Tibial nerve (tissue), 3 donors: Measurements from ENCODE around the gene SNRPE.

ENCODE experiments used
- POLR2A ChIP-seq, 2 donors: fragments of 450-650 bp; IDR thresholded peaks; one replicate each; pipeline ENCODE4 v1.6.1; 2017; ENCODE audit warnings: antibody characterized with exemption in 2 of 2, mild to moderate bottlenecking in 2 of 2, moderate library complexity in 2 of 2
- TF ChIP-seq, protein P1 (sequence below), 5 experiments: fragments of 200-600 bp in 3 of 5; fragments of 450-650 bp in 2 of 5; sonication (generic) in 3 of 5; IDR thresholded peaks; one replicate each; pipeline ENCODE4 v1.5.1; 2016 to 2019; ENCODE audit warnings: antibody characterized with exemption in 5 of 5, mild to moderate bottlenecking in 3 of 5, moderate library complexity in 2 of 5

DNA sequence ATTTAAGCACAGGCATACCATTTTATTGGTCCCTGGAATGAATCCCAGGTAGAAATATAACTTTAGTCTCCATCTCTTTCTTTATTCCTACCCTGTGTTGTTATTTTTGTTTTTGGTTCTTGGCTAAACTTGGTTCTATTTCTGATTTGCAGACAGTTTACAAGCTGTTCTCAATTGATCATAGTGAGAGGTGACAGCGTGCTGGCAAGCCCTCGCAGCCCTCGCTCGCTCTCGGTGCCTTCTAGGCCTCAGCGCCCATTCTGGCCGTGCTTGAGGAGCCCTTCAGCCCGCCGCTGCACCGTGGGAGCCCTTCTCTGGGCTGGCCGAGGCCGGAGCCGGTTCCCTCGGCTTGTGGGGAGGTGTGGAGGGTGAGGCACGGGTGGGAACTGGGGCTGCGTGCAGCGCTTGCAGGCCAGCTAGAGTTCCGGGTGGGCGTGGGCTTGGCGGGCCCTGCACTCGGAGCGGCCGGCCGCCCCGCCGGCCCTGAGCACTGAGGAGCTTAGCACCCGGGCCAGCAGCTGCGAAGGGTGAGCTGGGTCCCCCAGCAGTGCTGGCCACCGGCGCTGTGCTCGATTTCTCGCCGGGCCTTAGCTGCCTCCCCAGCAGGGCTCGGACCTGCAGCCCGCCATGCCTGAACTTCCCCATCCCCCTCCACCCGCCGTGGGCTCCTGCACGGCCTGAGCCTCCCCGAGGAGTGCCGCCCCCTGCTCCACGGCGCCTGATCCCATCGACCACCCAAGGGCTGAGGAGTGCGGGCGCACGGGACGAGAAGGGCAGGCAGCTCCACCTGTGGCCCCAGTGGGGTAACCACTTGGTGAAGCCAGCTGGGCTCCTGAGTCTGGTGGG is 38.7 kb downstream of the SNRPE start:
- TF ChIP-seq, protein P1, sequence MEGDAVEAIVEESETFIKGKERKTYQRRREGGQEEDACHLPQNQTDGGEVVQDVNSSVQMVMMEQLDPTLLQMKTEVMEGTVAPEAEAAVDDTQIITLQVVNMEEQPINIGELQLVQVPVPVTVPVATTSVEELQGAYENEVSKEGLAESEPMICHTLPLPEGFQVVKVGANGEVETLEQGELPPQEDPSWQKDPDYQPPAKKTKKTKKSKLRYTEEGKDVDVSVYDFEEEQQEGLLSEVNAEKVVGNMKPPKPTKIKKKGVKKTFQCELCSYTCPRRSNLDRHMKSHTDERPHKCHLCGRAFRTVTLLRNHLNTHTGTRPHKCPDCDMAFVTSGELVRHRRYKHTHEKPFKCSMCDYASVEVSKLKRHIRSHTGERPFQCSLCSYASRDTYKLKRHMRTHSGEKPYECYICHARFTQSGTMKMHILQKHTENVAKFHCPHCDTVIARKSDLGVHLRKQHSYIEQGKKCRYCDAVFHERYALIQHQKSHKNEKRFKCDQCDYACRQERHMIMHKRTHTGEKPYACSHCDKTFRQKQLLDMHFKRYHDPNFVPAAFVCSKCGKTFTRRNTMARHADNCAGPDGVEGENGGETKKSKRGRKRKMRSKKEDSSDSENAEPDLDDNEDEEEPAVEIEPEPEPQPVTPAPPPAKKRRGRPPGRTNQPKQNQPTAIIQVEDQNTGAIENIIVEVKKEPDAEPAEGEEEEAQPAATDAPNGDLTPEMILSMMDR (IDR thresholded peaks at IDR 0.05), result no peak
- no peak for TF ChIP-seq POLR2A (IDR thresholded peaks at IDR 0.05)
